Muscle layer of duodenum (tissue), 2 donors: Measurements from ENCODE around the gene RHCG.

Experiments used
- H3K27ac ChIP-seq: one replicate; pipeline ENCODE4 v1.7.0; 2013; ENCODE audit warnings: mild to moderate bottlenecking, low read length
- H3K27me3 ChIP-seq: one replicate; pipeline ENCODE4 v1.7.0; 2013; ENCODE audit warnings: low read depth, mild to moderate bottlenecking, control low read depth, low read length
- H3K36me3 ChIP-seq, 2 donors: one replicate each; pipeline ENCODE4 v1.7.0; 2013; ENCODE audit warnings: low read length in 2 of 2, control low read depth in 1 of 2, mild to moderate bottlenecking in 1 of 2; ENCODE audit not compliant: insufficient read depth in 2 of 2, control insufficient read depth in 1 of 2
- H3K4me1 ChIP-seq, 2 donors: one replicate each; pipeline ENCODE4 v1.7.0; 2013; ENCODE audit warnings: low read length in 2 of 2, mild to moderate bottlenecking in 2 of 2, control low read depth in 1 of 2, moderate library complexity in 1 of 2; ENCODE audit not compliant: insufficient read depth in 2 of 2, control insufficient read depth in 1 of 2
- H3K4me3 ChIP-seq, 2 donors: one replicate each; pipeline ENCODE4 v1.7.0; 2013; ENCODE audit warnings: low read length in 2 of 2, low read depth in 1 of 2, mild to moderate bottlenecking in 1 of 2
- H3K9me3 ChIP-seq, 2 donors: one replicate each; pipeline ENCODE4 v1.7.0; 2013; ENCODE audit warnings: low read length in 2 of 2, control low read depth in 1 of 2, mild to moderate bottlenecking in 1 of 2; ENCODE audit not compliant: control insufficient read depth in 1 of 2
- donor health status: healthy.

The RHCG gene

DNA sequence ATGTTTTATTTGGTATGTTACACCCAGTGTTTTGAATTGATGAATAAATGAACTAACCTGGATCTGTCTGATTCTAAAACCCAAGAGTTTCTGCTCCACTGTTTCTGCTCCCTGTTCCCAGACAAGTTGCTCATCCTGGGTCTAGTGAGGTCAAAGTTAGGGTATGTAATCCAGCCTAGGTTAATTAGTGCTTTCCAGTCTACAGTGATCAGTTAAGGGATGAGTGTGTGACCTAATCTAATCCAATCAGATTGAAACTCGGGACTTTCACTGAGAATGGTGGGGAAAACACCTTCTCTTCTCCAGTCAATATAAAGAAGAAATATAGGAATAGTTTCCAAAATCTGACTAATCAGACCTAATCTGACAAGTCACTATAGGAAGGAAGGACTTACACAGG is 27.8 kb upstream of the RHCG start:
- Histone ChIP-seq H3K27ac (no peak overlapping the region), H3K9me3 (peaks cover 0 to 3% of the 10 kb centered on the region in 2 donors), H3K4me1 (no peaks in the 10 kb centered on the region), H3K36me3 (no peaks in the 10 kb centered on the region), H3K27me3 (no peaks in the 10 kb centered on the region), H3K4me3 (no peak overlapping the region)

GRCh38 chr15:89523101-89523500 is 26.7 kb upstream of the RHCG start:
- no peaks in the 10 kb centered on the region for H3K4me1 ChIP-seq

GRCh38 chr15:89521605-89522004 is 25.2 kb upstream of the RHCG start:
- Histone ChIP-seq H3K27ac (no peak overlapping the region), H3K27me3 (no peaks in the 10 kb centered on the region), H3K36me3 (no peaks in the 10 kb centered on the region), H3K4me3 (no peak overlapping the region), H3K9me3 (peaks cover 0 to 3% of the 10 kb centered on the region in 2 donors), H3K4me1 (no peaks in the 10 kb centered on the region)

More at GRCh38 chr15:89523101-89523500, 26.7 kb upstream of the RHCG start:
- Histone ChIP-seq H3K9me3 (peaks cover 0 to 3% of the 10 kb centered on the region in 2 donors), H3K36me3 (no peaks in the 10 kb centered on the region), H3K27ac (no peak overlapping the region), H3K27me3 (no peaks in the 10 kb centered on the region), H3K4me3 (no peak overlapping the region)

DNA sequence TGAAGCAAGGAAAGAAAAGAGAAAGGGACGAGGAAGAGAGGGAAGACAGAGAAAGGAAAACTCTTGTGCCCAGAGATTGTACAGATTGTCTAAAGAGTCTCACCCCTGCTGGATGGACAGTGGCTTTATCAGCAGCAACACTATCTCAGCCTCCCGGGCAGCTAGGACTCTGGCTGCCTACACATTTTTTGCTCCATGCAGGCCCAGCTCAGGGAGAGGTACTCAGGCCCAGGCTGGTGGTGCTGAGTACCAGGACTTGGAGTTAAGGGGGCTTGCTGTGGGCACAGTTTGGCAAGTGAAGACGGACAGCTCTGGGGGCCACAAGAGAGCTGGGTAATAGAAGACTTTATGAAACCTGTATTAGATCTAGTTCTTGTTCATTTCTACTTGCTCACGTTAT is 19.1 kb upstream of the RHCG start:
- Histone ChIP-seq H3K27ac (no peak overlapping the region), H3K27me3 (no peaks in the 10 kb centered on the region)

GRCh38 chr15:89514596-89515406 is 18.4 kb upstream of the RHCG start:
- Histone ChIP-seq H3K36me3 (no peaks in the 10 kb centered on the region), H3K27me3 (no peaks in the 10 kb centered on the region), H3K4me1 (no peaks in the 10 kb centered on the region), H3K4me3 (no peak overlapping the region), H3K27ac (no peak overlapping the region), H3K9me3 (no peaks in the 10 kb centered on the region)

More for the DNA sequence above, 19.1 kb upstream of the RHCG start:
- Histone ChIP-seq H3K4me1 (no peaks in the 10 kb centered on the region), H3K9me3 (no peaks in the 10 kb centered on the region), H3K36me3 (no peaks in the 10 kb centered on the region), H3K4me3 (no peak overlapping the region)

DNA sequence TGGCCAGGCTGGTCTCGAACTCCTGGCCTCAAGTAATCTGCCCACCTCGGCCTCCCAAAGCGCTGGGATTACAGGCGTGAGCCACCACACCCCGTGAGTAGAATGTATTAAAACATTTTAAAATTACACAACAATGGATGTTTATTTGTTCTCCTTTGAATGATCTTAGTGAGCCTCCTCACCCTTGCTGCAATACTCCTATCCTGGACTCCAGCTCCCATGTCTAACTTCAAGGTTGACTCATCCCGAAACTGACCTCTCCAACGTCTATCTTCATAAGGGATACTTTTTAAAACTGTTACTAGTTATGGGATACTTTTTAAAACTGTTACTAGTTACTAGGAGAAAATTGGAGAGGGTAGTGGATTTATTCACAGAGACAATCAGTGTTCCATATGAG is 17.8 kb upstream of the RHCG start:
- no peak overlapping the region for H3K27ac ChIP-seq
- H3K36me3 ChIP-seq, result no peaks in the 10 kb centered on the region
- no peak overlapping the region for H3K4me3 ChIP-seq
- H3K9me3 ChIP-seq, result no peaks in the 10 kb centered on the region
- no peaks in the 10 kb centered on the region for H3K27me3 ChIP-seq
- no peaks in the 10 kb centered on the region for H3K4me1 ChIP-seq

- Histone ChIP-seq H3K27ac (no peak overlapping the region), H3K36me3 (no peaks in the 10 kb centered on the region), H3K4me1 (no peaks in the 10 kb centered on the region), H3K9me3 (no peaks in the 10 kb centered on the region), H3K4me3 (no peak overlapping the region), H3K27me3 (no peaks in the 10 kb centered on the region)
Measured at GRCh38 chr15:89513284-89513683, 16.9 kb upstream of the RHCG start.

DNA sequence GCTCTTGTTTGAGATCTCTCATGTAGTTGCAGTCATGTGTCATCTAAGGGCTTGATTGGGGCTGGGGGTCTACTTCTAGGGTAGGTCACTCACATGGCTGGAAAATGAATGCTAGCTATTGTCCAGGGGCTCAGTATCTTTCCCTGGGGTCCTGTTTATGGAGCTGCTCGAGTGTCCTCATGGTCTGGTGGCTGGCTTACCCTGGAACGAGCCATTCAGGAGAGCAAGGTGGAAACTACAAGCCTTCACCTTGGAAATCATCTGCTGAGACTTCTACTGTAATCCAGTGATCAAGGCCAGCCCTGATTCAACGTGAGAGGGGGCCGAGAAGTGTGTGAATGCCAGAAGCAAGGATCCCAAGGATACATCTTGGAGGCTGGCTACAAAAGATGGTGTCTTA is 16.2 kb upstream of the RHCG start:
- H3K36me3 ChIP-seq, result no peaks in the 10 kb centered on the region

GRCh38 chr15:89506026-89506686 is 9.8 kb upstream of the RHCG start:
- H3K27me3 ChIP-seq, result no peaks in the 10 kb centered on the region
- H3K4me3 ChIP-seq, result no peak overlapping the region
- H3K4me1 ChIP-seq, result no peaks in the 10 kb centered on the region
- no peaks in the 10 kb centered on the region for H3K9me3 ChIP-seq
- H3K27ac ChIP-seq, result no peak overlapping the region
- H3K36me3 ChIP-seq, result no peaks in the 10 kb centered on the region

More for the DNA sequence above, 16.2 kb upstream of the RHCG start:
- Histone ChIP-seq H3K27me3 (no peaks in the 10 kb centered on the region), H3K9me3 (no peaks in the 10 kb centered on the region), H3K4me1 (no peaks in the 10 kb centered on the region), H3K4me3 (no peak overlapping the region), H3K27ac (no peak overlapping the region)

DNA sequence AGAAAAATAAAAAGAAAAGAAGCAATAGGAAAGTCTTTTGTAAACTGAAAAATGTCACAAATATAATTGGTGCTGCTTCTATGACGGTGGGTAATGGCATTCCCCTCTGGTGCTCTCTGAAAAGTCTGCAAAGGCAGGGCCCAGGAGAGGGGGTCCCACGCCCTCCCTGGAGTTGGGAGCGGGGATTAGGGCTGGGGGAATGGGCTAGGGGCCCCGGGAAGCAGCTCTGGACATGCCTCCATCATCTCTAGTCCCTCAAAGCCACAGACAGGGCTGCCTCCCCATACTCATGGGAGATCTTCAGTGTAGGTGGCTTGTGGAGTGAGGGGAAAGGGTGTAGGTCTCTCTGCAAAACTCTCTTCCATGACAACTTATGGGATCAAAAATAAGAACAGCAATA is 7.8 kb upstream of the RHCG start:
- no peaks in the 10 kb centered on the region for H3K9me3 ChIP-seq
- H3K4me3 ChIP-seq, result no peak overlapping the region

GRCh38 chr15:89502867-89503595 is 6.6 kb upstream of the RHCG start:
- H3K36me3 ChIP-seq, result no peaks in the 10 kb centered on the region
- no peak overlapping the region for H3K4me3 ChIP-seq
- no peaks in the 10 kb centered on the region for H3K4me1 ChIP-seq
- no peaks in the 10 kb centered on the region for H3K9me3 ChIP-seq
- peaks cover 5% of the 10 kb centered on the region for H3K27me3 ChIP-seq
- no peak overlapping the region for H3K27ac ChIP-seq

More for the DNA sequence above, 7.8 kb upstream of the RHCG start:
- Histone ChIP-seq H3K27me3 (no peaks in the 10 kb centered on the region), H3K27ac (no peak overlapping the region), H3K4me1 (no peaks in the 10 kb centered on the region), H3K36me3 (no peaks in the 10 kb centered on the region)
